Neural crest cell (in vitro differentiated cells): ENCODE results near the gene PCDHGA7. TPM values are rescaled to one million over a fixed set of nuclear protein-coding genes. Genes with fewer than 3 reads are reported as not detected.

Experiments used
- DNase-seq: peaks from one replicate; pipeline ENCODE4 v3.0.0; 2021; ENCODE audit warnings: low read depth, mixed read lengths, low spot score
- H3K27ac Mint-ChIP-seq: one replicate; pipeline ENCODE4 v1.8.0; 2021; ENCODE audit warnings: mild to moderate bottlenecking, mixed read lengths; ENCODE audit not compliant: unreplicated experiment
- H3K27me3 Mint-ChIP-seq: 2 replicates; pipeline ENCODE4 v1.8.0; 2021; ENCODE audit warnings: low read depth, mild to moderate bottlenecking, mixed read lengths
- H3K36me3 Mint-ChIP-seq: 2 replicates; pipeline ENCODE4 v1.8.0; 2021; ENCODE audit warnings: low read depth, mild to moderate bottlenecking, mixed read lengths
- H3K4me1 Mint-ChIP-seq: 2 replicates; pipeline ENCODE4 v1.8.0; 2021; ENCODE audit warnings: mixed read lengths
- H3K4me3 Mint-ChIP-seq: one replicate; pipeline ENCODE4 v1.8.0; 2021; ENCODE audit warnings: mild to moderate bottlenecking, mixed read lengths
- H3K9me3 Mint-ChIP-seq: 2 replicates; pipeline ENCODE4 v1.8.0; 2021; ENCODE audit warnings: mixed read lengths
- CTCF ChIP-seq: fragments of 200-600 bp; sonication (generic); conservative IDR thresholded peaks from 2 replicates; pipeline ENCODE4 v1.5.0; 2021; ENCODE audit warnings: antibody characterized with exemption, mild to moderate bottlenecking
- total RNA-seq: library from RNA; stranded (reverse); gene quantifications from 2 replicates; pipeline ENCODE4 v1.2.1, GENCODE V29; 2021

Gene PCDHGA7
- total RNA-seq, 1 donor from 2014 or later: 0.37 TPM

- Mint-ChIP-seq H3K9me3 (peaks cover 20% of the 10 kb centered on the region), H3K36me3 (peaks cover 49% of the 10 kb centered on the region), H3K4me3 (no peak overlapping the region), H3K27me3 (no peaks in the 10 kb centered on the region), H3K27ac (no peak overlapping the region), H3K4me1 (no peaks in the 10 kb centered on the region)
- no peak for DNase-seq
- no peak for TF ChIP-seq CTCF
These were observed 19.8 kb upstream of the PCDHGA7 start for GRCh38 chr5:141362719-141363118.

- H3K9me3 Mint-ChIP-seq: peaks cover 16% of the 10 kb centered on the region
- no peak within 1 kb of the TSS for H3K27ac Mint-ChIP-seq
- no peaks in the 10 kb centered on the region for H3K4me1 Mint-ChIP-seq
- no peaks in the 10 kb centered on the region for H3K27me3 Mint-ChIP-seq
- DNase-seq: no peak
- TF ChIP-seq CTCF: no peak
- peaks cover 43% of the 10 kb centered on the region for H3K36me3 Mint-ChIP-seq
- H3K4me3 Mint-ChIP-seq: no peak within 1 kb of the TSS
These were observed 18.4 kb upstream of the PCDHGA7 start, which contains the start of gene PCDHGA5 for GRCh38 chr5:141363952-141364660. PCDHGA5 (plus strand) TSS chr5:141364162; CDS start chr5:141364331, 169 bp downstream.

DNA sequence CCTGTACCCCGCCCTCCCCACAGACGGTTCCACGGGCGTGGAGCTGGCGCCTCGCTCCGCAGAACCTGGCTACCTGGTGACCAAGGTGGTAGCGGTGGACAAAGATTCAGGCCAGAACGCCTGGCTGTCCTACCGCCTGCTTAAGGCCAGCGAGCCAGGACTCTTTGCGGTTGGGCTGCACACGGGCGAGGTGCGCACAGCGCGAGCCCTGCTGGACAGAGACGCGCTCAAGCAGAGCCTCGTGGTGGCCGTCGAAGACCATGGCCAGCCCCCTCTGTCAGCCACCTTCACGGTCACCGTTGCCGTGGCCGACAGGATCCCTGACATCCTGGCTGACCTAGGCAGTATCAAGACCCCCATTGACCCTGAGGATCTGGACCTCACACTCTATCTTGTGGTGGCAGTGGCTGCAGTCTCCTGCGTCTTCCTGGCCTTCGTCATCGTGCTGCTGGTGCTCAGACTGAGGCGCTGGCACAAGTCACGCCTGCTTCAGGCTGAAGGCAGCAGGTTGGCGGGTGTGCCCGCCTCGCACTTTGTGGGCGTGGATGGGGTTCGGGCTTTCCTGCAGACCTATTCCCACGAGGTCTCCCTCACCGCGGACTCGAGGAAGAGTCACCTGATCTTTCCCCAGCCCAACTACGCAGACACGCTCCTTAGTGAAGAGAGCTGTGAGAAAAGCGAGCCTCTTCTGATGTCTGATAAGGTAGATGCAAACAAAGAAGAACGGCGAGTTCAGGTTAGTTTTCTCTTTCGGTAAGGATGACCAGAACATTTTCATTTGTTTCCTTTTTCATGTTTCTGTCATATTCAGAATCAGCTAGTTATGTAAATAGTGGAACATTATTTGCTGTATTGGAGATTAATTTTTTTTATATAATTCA is 16.3 kb upstream of the PCDHGA7 start:
- Mint-ChIP-seq H3K27ac (no peak overlapping the region), H3K4me3 (no peak overlapping the region), H3K36me3 (peaks cover 32% of the 10 kb centered on the region), H3K27me3 (no peaks in the 10 kb centered on the region), H3K4me1 (no peaks in the 10 kb centered on the region), H3K9me3 (peaks cover 17% of the 10 kb centered on the region)
- no peak for TF ChIP-seq CTCF
- DNase-seq: no peak

- no peak within 1 kb of the TSS for H3K4me3 Mint-ChIP-seq
- H3K36me3 Mint-ChIP-seq: peaks cover 26% of the 10 kb centered on the region
- H3K27ac Mint-ChIP-seq: no peak within 1 kb of the TSS
- no peaks in the 10 kb centered on the region for H3K4me1 Mint-ChIP-seq
- H3K27me3 Mint-ChIP-seq: no peaks in the 10 kb centered on the region
- peaks cover 20% of the 10 kb centered on the region for H3K9me3 Mint-ChIP-seq
- TF ChIP-seq CTCF: no peak
- DNase-seq: no peak
These were observed 12.3 kb upstream of the PCDHGA7 start, which contains the start of gene PCDHGB3 for GRCh38 chr5:141369994-141370848. PCDHGB3 (plus strand) TSS chr5:141370242; CDS start chr5:141370395, 153 bp downstream.
